ENCODE data around the gene ELAPOR2.

ELAPOR2 gene

DNA sequence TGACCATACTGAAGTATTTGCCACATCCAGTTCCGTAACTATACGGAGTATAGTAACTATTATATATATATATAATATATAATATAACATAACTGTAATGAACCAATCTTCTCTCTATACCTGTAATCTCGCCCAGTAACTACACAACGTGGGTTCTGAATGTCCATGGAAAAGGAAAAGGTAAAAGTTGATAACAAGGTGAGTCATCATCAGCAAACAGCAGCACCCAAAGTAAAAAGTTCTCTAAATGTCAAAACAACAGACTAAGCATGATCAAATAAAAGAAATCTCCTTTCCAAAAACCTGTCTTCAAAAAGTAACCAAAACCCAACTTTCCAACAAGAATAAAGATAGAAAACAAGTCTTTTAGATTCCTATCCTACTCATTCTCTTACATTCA lies 42.8 kb downstream of the ELAPOR2 start:
- H3K4me3 ChIP-seq (replicated peaks; ENCODE audit: insufficient read depth, low read length) = no peak overlapping the region
- H3K27ac ChIP-seq (replicated peaks) = no peak overlapping the region
- TF ChIP-seq POLR2AphosphoS5 (IDR thresholded peaks at IDR 0.05; ENCODE audit: low read depth) (no peak), SPI1 (IDR thresholded peaks at IDR 0.05; ENCODE audit: borderline replicate concordance, low read depth) (no peak), GABPA (IDR thresholded peaks at IDR 0.05; ENCODE audit: low read depth) (no peak)
- TF ChIP-seq, protein P1, sequence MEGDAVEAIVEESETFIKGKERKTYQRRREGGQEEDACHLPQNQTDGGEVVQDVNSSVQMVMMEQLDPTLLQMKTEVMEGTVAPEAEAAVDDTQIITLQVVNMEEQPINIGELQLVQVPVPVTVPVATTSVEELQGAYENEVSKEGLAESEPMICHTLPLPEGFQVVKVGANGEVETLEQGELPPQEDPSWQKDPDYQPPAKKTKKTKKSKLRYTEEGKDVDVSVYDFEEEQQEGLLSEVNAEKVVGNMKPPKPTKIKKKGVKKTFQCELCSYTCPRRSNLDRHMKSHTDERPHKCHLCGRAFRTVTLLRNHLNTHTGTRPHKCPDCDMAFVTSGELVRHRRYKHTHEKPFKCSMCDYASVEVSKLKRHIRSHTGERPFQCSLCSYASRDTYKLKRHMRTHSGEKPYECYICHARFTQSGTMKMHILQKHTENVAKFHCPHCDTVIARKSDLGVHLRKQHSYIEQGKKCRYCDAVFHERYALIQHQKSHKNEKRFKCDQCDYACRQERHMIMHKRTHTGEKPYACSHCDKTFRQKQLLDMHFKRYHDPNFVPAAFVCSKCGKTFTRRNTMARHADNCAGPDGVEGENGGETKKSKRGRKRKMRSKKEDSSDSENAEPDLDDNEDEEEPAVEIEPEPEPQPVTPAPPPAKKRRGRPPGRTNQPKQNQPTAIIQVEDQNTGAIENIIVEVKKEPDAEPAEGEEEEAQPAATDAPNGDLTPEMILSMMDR (IDR thresholded peaks at IDR 0.05; ENCODE audit: insufficient read depth, low read length) = no peak
- TF ChIP-seq, protein P2, sequence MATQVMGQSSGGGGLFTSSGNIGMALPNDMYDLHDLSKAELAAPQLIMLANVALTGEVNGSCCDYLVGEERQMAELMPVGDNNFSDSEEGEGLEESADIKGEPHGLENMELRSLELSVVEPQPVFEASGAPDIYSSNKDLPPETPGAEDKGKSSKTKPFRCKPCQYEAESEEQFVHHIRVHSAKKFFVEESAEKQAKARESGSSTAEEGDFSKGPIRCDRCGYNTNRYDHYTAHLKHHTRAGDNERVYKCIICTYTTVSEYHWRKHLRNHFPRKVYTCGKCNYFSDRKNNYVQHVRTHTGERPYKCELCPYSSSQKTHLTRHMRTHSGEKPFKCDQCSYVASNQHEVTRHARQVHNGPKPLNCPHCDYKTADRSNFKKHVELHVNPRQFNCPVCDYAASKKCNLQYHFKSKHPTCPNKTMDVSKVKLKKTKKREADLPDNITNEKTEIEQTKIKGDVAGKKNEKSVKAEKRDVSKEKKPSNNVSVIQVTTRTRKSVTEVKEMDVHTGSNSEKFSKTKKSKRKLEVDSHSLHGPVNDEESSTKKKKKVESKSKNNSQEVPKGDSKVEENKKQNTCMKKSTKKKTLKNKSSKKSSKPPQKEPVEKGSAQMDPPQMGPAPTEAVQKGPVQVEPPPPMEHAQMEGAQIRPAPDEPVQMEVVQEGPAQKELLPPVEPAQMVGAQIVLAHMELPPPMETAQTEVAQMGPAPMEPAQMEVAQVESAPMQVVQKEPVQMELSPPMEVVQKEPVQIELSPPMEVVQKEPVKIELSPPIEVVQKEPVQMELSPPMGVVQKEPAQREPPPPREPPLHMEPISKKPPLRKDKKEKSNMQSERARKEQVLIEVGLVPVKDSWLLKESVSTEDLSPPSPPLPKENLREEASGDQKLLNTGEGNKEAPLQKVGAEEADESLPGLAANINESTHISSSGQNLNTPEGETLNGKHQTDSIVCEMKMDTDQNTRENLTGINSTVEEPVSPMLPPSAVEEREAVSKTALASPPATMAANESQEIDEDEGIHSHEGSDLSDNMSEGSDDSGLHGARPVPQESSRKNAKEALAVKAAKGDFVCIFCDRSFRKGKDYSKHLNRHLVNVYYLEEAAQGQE (IDR thresholded peaks at IDR 0.05; ENCODE audit: insufficient replicate concordance, low read depth) = no peak
- DNase-seq (ENCODE audit: low read depth in 1 of 2, low spot score in 1 of 2) = no peak
- no peaks in the 10 kb centered on the region for H3K27me3 ChIP-seq (ENCODE audit: insufficient read depth, poor library complexity, severe bottlenecking)

- Histone ChIP-seq H3K27me3 (ENCODE audit: insufficient read depth, poor library complexity, severe bottlenecking) (no peaks in the 10 kb centered on the region), H3K4me3 (replicated peaks; ENCODE audit: insufficient read depth, low read length) (no peak overlapping the region), H3K27ac (replicated peaks) (no peak overlapping the region)
- DNase-seq (ENCODE audit: low read depth in 1 of 2, low spot score in 1 of 2) = no peak
- TF ChIP-seq POLR2AphosphoS5 (IDR thresholded peaks at IDR 0.05; ENCODE audit: low read depth) (no peak), SPI1 (IDR thresholded peaks at IDR 0.05; ENCODE audit: borderline replicate concordance, low read depth) (no peak), GABPA (IDR thresholded peaks at IDR 0.05; ENCODE audit: low read depth) (no peak)
- TF ChIP-seq, protein P2 (IDR thresholded peaks at IDR 0.05; ENCODE audit: insufficient replicate concordance, low read depth) = no peak
- TF ChIP-seq, protein P1 (IDR thresholded peaks at IDR 0.05; ENCODE audit: insufficient read depth, low read length) = no peak
Measured at GRCh38 chr7:87013840-87014190, 45.6 kb downstream of the ELAPOR2 start.

GRCh38 chr7:87013136-87013839 lies 46.2 kb downstream of the ELAPOR2 start:
- TF ChIP-seq POLR2AphosphoS5 (IDR thresholded peaks at IDR 0.05; ENCODE audit: low read depth) (no peak), GABPA (IDR thresholded peaks at IDR 0.05; ENCODE audit: low read depth) (no peak), SPI1 (IDR thresholded peaks at IDR 0.05; ENCODE audit: borderline replicate concordance, low read depth) (no peak)
- TF ChIP-seq, protein P1 (IDR thresholded peaks at IDR 0.05; ENCODE audit: insufficient read depth, low read length) = no peak
- TF ChIP-seq, protein P2 (IDR thresholded peaks at IDR 0.05; ENCODE audit: insufficient replicate concordance, low read depth) = no peak
- Histone ChIP-seq H3K27me3 (ENCODE audit: insufficient read depth, poor library complexity, severe bottlenecking) (no peaks in the 10 kb centered on the region), H3K27ac (replicated peaks) (no peak overlapping the region), H3K4me3 (replicated peaks; ENCODE audit: insufficient read depth, low read length) (no peak overlapping the region)
- no peak for DNase-seq (ENCODE audit: low read depth in 1 of 2, low spot score in 1 of 2)
